Upper lobe of left lung (tissue), 6 donors: ENCODE measurements around the gene DCLRE1B. TPM values are rescaled to one million over a fixed set of nuclear protein-coding genes. Genes with fewer than 3 reads are reported as not detected.

Experiments
- ATAC-seq, 2 donors: fragments of 200-7000 bp; cut with Tn5 transposase; one replicate each; pipeline ENCODE4 v1.9.1; 2022; ENCODE audit warnings: mild to moderate bottlenecking in 2 of 2, moderate library complexity in 2 of 2; ENCODE audit not compliant: low FRiP score in 2 of 2
- DNase-seq, 2 donors: peaks; one replicate each; pipeline ENCODE4 v3.0.0-alpha.2; 2019 to 2020
- H3K27ac ChIP-seq, 4 donors: fragments of 200-600 bp; sonication (generic); one replicate each; pipeline ENCODE4 v1.5.1; 2016 to 2019
- H3K27me3 ChIP-seq, 4 donors: fragments of 200-600 bp; sonication (generic); one replicate each; pipeline ENCODE4 v1.5.1; 2017 to 2019
- H3K36me3 ChIP-seq, 4 donors: fragments of 200-600 bp; sonication (generic); one replicate each; pipeline ENCODE4 v1.5.1; 2016 to 2019
- H3K4me1 ChIP-seq, 4 donors: fragments of 200-600 bp; sonication (generic); one replicate each; pipeline ENCODE4 v1.5.1; 2018 to 2019
- H3K4me3 ChIP-seq, 4 donors: fragments of 200-600 bp; sonication (generic); one replicate each; pipeline ENCODE4 v1.5.1; 2017 to 2019; ENCODE audit warnings: mild to moderate bottlenecking in 2 of 4, moderate library complexity in 1 of 4
- H3K9me3 ChIP-seq, 4 donors: fragments of 200-600 bp; sonication (generic); one replicate each; pipeline ENCODE4 v1.5.1; 2018 to 2019
- EP300 ChIP-seq, 4 donors: sonication (generic); formaldehyde crosslinking; IDR thresholded peaks; one replicate each; pipeline ENCODE4 v1.5.1; 2017; ENCODE audit warnings: antibody characterized with exemption in 4 of 4, control low read depth in 2 of 4
- POLR2A ChIP-seq, 4 donors: fragments of 450-650 bp; IDR thresholded peaks; one replicate each; pipeline ENCODE4 v1.5.1; 2016 to 2017; ENCODE audit warnings: antibody characterized with exemption in 4 of 4, mild to moderate bottlenecking in 2 of 4
- POLR2AphosphoS5 ChIP-seq, 2 donors: sonication (generic); formaldehyde crosslinking; IDR thresholded peaks; one replicate each; pipeline ENCODE4 v1.5.1; 2017; ENCODE audit warnings: antibody characterized with exemption in 2 of 2
- WGBS, 2 donors: methylation state at CpG; one replicate each; pipeline ENCODE4 v1.1.5; 2017 to 2018; 5-methylcytosine and 5-hydroxymethylcytosine counted together
- total RNA-seq, 6 donors: library from RNA; depleted of rRNA in 4 of 6; stranded (reverse); fragments of >200 nt in 4 of 6; gene quantifications; one replicate each; pipeline versions ENCODE4 v1.1.0 to v1.2.1, GENCODE V29; 2016 to 2021
- TF ChIP-seq, protein P1 (sequence below), 6 experiments: fragments of 450-650 bp in 4 of 6; fragments of 200-600 bp in 2 of 6; sonication (generic) in 2 of 6; IDR thresholded peaks; one replicate each; pipeline ENCODE4 v1.5.1; 2016 to 2019; ENCODE audit warnings: antibody characterized with exemption in 6 of 6
- donor health status: DM: no; HTN: no; CAD: no; lungs with moderate emphysema.
- donor health status: DM: no; HTN: yes; CAD: no; lungs with severe emphysema.

DCLRE1B gene
- total RNA-seq, 6 donors from 2014 or later, result 3.0 to 9.1 (median 6.7) TPM

DNA sequence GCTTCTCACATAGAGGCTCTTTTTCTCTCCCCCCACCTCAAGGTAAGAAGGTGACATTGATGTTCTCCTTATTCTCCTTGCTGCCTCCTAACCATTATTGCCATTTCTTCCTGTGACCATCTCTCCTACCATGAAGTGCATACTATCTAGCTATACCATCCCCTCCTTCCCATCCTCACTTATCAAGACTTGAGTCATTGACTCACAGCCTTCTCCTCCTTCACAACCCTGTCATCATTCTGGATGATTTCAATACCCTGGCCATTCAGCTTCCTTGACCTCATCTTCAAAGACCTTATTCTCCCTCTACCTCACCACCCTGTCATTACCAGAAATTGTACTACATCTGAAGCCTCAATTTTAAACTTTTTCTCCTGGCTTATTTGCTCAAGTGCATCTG is 13.1 kb downstream of the DCLRE1B start:
- DNase-seq, result no peak
- no peak for ATAC-seq
- Histone ChIP-seq H3K4me1 (peaks cover 0 to 3% (median under 1%) of the 10 kb centered on the region in 4 donors), H3K27ac (no peak overlapping the region), H3K36me3 (no peaks in the 10 kb centered on the region), H3K9me3 (no peaks in the 10 kb centered on the region), H3K4me3 (no peak overlapping the region), H3K27me3 (no peaks in the 10 kb centered on the region)
- no peak for TF ChIP-seq POLR2A (IDR thresholded peaks at IDR 0.05)
- TF ChIP-seq EP300 (IDR thresholded peaks at IDR 0.05), result no peak
- no peak for TF ChIP-seq POLR2AphosphoS5 (IDR thresholded peaks at IDR 0.05)
- TF ChIP-seq, protein P1, sequence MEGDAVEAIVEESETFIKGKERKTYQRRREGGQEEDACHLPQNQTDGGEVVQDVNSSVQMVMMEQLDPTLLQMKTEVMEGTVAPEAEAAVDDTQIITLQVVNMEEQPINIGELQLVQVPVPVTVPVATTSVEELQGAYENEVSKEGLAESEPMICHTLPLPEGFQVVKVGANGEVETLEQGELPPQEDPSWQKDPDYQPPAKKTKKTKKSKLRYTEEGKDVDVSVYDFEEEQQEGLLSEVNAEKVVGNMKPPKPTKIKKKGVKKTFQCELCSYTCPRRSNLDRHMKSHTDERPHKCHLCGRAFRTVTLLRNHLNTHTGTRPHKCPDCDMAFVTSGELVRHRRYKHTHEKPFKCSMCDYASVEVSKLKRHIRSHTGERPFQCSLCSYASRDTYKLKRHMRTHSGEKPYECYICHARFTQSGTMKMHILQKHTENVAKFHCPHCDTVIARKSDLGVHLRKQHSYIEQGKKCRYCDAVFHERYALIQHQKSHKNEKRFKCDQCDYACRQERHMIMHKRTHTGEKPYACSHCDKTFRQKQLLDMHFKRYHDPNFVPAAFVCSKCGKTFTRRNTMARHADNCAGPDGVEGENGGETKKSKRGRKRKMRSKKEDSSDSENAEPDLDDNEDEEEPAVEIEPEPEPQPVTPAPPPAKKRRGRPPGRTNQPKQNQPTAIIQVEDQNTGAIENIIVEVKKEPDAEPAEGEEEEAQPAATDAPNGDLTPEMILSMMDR (IDR thresholded peaks at IDR 0.05), result no peak

DNA sequence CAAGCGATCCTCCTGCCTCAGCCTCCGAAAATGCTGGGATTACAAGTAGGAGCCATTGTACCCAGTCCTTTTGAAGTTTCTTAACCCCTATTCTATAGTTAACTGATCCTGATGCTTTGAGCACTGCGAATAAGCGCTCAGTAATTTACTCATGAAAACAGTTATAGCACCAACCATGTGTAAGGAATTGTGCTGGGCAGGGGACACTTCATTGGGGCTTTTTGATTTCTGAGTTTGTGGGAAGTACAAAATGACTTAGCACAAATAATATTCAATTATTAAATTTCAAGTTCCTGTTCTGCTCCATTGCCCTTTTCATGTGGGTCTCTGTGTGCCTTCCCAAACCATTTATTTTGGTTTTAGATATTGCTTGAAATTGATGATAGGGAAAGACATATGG is 17.8 kb downstream of the DCLRE1B start:
- Histone ChIP-seq H3K27ac (no peak overlapping the region), H3K4me1 (peaks cover 0 to 4% (median under 1%) of the 10 kb centered on the region in 4 donors), H3K36me3 (no peaks in the 10 kb centered on the region), H3K27me3 (no peaks in the 10 kb centered on the region), H3K4me3 (no peak overlapping the region), H3K9me3 (no peaks in the 10 kb centered on the region)
- 94 to 97% methylated on average over 4 of the region's 4 CpGs for WGBS, 2 donors
- DNase-seq, result no peak
- TF ChIP-seq, protein P1 (IDR thresholded peaks at IDR 0.05), result no peak
- TF ChIP-seq EP300 (IDR thresholded peaks at IDR 0.05) (no peak), POLR2AphosphoS5 (IDR thresholded peaks at IDR 0.05) (no peak)
- no peak for ATAC-seq

DNA sequence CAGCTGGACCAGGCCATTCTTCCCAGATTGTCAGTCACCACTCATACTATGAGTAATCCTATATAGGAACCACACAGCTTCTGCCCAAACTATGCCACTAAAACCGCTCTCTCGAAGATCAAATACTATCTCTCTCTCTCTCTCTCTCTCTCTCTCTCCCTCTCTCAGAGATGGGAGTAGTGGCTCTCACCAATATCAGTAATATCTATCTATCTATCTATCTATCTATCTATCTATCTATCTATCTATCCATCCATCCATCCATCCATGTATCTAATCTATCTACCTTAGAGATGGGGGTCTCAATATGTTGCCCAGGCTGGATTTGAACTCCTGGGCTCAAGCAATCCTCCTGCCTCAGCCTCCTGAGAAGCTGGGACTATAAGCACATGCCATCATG is 19.3 kb downstream of the DCLRE1B start:
- no peaks in the 10 kb centered on the region for H3K36me3 ChIP-seq
- H3K9me3 ChIP-seq, result no peaks in the 10 kb centered on the region
- 96 to 98% methylated on average over 2 of the region's 2 CpGs for WGBS, 2 donors
- ATAC-seq (no peak), DNase-seq (no peak)
- no peak overlapping the region for H3K4me3 ChIP-seq
- no peak for TF ChIP-seq POLR2AphosphoS5 (IDR thresholded peaks at IDR 0.05)
- TF ChIP-seq, protein P1 (IDR thresholded peaks at IDR 0.05), result no peak
- no peak for TF ChIP-seq EP300 (IDR thresholded peaks at IDR 0.05)
- TF ChIP-seq POLR2A (IDR thresholded peaks at IDR 0.05), result no peak
- H3K27ac ChIP-seq, result no peak overlapping the region
- H3K27me3 ChIP-seq, result no peaks in the 10 kb centered on the region
- H3K4me1 ChIP-seq, result peaks cover 0 to 10% (median 4%) of the 10 kb centered on the region in 4 donors

DNA sequence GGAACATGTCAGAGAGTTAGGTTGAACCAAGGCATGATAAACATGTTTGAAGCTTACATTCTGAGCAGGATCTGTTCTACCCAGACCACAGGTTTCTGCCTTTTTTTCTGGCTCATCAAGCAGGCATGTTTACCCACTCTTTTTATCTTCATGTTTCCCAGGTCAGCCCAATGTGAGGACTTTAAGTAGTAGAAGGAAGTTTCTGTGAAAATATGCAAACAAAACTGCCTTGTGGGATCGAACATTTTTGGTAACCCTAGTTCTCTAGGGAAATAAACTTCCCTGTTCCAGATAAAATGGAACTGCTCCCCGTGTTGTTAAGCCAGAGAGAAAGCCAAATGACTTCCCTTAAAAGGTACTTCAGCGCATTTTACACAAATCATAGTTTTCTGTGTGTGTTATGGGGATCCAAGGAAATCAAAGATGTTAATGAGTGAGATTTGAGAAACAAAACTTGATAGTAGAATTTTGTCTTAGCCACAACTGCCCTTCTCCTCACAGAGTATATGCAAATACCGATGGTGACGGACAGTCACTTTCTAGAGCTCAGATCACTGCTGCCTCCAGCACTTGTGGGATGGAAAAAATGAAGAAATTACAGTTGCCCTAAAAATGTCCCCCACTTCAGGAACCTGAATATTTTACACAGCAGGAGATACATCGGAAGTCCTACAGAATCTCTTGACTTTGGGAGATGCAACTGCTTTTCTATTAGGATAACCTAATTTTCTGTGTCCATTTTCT is 23.2 kb downstream of the DCLRE1B start:
- Histone ChIP-seq H3K27ac (peak overlapping the region; percentile 96 to 99 (median 98)), H3K27me3 (no peaks in the 10 kb centered on the region), H3K36me3 (no peaks in the 10 kb centered on the region), H3K4me3 (peak overlapping the region; percentile 71 to 94 (median 84)), H3K9me3 (no peaks in the 10 kb centered on the region), H3K4me1 (peaks cover 20 to 41% (median 30%) of the 10 kb centered on the region in 4 donors)
- ATAC-seq (no peak), DNase-seq (no peak)
- 7 to 13% methylated on average over 6 of the region's 6 CpGs for WGBS, 2 donors
- TF ChIP-seq POLR2A (IDR thresholded peaks at IDR 0.05) (peak in 1 of 4 donors; percentile 23), POLR2AphosphoS5 (IDR thresholded peaks at IDR 0.05) (no peak)

DNA sequence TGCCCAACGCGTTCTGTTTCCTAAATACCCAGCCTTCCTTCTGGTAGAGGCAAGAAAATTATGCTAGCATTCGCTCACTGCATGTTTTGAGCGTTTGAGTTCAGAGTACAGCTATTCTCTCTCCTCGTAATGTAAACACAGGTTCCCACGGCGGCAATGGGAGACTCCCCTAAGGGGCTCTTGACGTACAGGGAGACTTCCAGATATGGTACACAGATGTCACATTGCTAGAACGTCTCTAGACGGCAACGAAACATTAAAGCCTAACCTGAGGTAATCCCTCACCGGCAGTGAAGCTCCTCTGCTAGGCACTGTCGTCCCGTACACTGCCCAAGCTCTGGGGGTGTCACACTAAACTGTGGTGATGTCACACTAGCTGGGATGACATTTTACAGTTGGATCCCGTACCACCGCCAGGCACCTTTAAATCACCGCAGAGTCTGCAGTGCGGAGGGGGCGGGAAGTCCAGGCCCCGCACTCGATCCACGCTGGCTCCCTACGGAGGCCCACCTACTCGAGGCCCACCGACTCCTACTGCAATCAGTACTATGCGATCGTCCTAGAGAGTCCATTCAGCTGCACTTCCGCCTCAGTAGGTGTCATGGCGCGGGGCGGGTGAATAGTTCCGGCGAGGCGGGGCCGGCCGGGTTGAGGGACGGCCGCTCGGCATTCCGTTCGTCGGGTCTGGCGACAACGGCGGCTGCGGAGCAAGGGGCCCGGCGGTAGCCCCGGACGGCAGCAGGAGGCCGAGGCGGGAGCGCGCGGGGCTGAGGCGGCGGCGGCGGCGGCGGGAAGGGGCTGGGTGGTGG is 24.0 kb downstream of the DCLRE1B start, which contains the start of gene HIPK1:
Gene HIPK1 (plus strand): TSS at position 384 of the 809 bp plus-strand sequence.
- ATAC-seq (peak; percentile 96), DNase-seq (peak; percentile 96 to 98)
- Histone ChIP-seq H3K9me3 (no peaks in the 10 kb centered on the region), H3K36me3 (no peaks in the 10 kb centered on the region), H3K27ac (peak within 1 kb of the TSS; percentile 96 to 99 (median 98)), H3K4me3 (peak within 1 kb of the TSS; percentile 71 to 94 (median 84)), H3K27me3 (no peaks in the 10 kb centered on the region), H3K4me1 (peaks cover 23 to 48% (median 38%) of the 10 kb centered on the region in 4 donors)
- 0 to 1% methylated on average over 20 to 27 of the region's 61 CpGs for WGBS, 2 donors
- TF ChIP-seq POLR2A (IDR thresholded peaks at IDR 0.05) (peak; percentile 40 to 87 (median 54)), EP300 (IDR thresholded peaks at IDR 0.05) (peak in 1 of 4 donors; percentile 37), POLR2AphosphoS5 (IDR thresholded peaks at IDR 0.05) (peak; percentile 87 to 90)
- TF ChIP-seq, protein P1 (IDR thresholded peaks at IDR 0.05), result peak in 3 of 6 experiments; percentile 26 to 44 (median 30)
